Left lung (tissue), 10 donors: ENCODE measurements around the gene USF1. TPM values are rescaled to one million over a fixed set of nuclear protein-coding genes. Genes with fewer than 3 reads are reported as not detected.

Source experiments
- ATAC-seq: fragments of 200-7000 bp; cut with Tn5 transposase; one replicate; pipeline ENCODE4 v1.9.1; 2020; ENCODE audit warnings: moderate library complexity
- DNase-seq, 4 donors: peaks; one replicate each; pipeline ENCODE4 v3.0.0-alpha.2; 2013 to 2020
- H3K27ac ChIP-seq, 2 donors: fragments of 200-600 bp; sonication (generic) in 1 of 2; one replicate each; pipeline versions ENCODE4 v1.5.0 to v1.8.0; 2020 to 2021
- H3K27me3 ChIP-seq, 2 donors: fragments of 200-600 bp; sonication (generic) in 1 of 2; one replicate each; pipeline versions ENCODE4 v1.5.0 to v1.8.0; 2020 to 2021
- H3K36me3 ChIP-seq, 2 donors: fragments of 200-600 bp; sonication (generic) in 1 of 2; one replicate each; pipeline versions ENCODE4 v1.5.0 to v1.8.0; 2020 to 2021
- H3K4me1 ChIP-seq, 2 donors: fragments of 200-600 bp; one replicate each; pipeline ENCODE4 v1.8.0; 2021
- H3K4me3 ChIP-seq, 2 donors: fragments of 200-600 bp; sonication (generic) in 1 of 2; one replicate each; pipeline versions ENCODE4 v1.5.0 to v1.8.0; 2020 to 2021; ENCODE audit warnings: mild to moderate bottlenecking in 1 of 2
- H3K9me3 ChIP-seq, 2 donors: fragments of 200-600 bp; sonication (generic) in 1 of 2; one replicate each; pipeline versions ENCODE4 v1.5.0 to v1.8.0; 2020 to 2021
- CTCF ChIP-seq, 2 donors: fragments of 200-600 bp; sonication (generic) in 1 of 2; IDR thresholded peaks; one replicate each; pipeline versions ENCODE4 v1.5.0 to v1.8.0; 2021; ENCODE audit warnings: antibody characterized with exemption in 2 of 2
- intact Hi-C, 2 donors: fragments of 100-400 bp; cut with DNase I; formaldehyde crosslinking; loops; one replicate each; pipeline versions ENCODE4 v1.11.2 to v1.14.2; 2022
- polyA plus RNA-seq, 6 donors: library from polyadenylated mRNA; unstranded; fragments of 120-200 nt; gene quantifications; one replicate each; pipeline ENCODE4 v1.2.1, GENCODE V29; 2013; ENCODE audit not compliant: insufficient read length in 6 of 6
- total RNA-seq, 2 donors: library from RNA; stranded (reverse); fragmentation: NEBNext Ultra II Directional; extraction: Animal tissue kit (Norgen Biotek cat#: 25700); gene quantifications; one replicate each; pipeline ENCODE4 v1.2.1, GENCODE V29; 2021
- donor health status: DM: no; HTN: yes; CAD: no.
- donor health status: DM: no; HTN: no; CAD: no.

USF1 gene
- total and polyA plus RNA-seq, 8 donors, result 56.1 to 75.4 (median 66.5) TPM

GRCh38 chr1:161091796-161092507, 46.2 kb upstream of the USF1 start:
- TF ChIP-seq CTCF (IDR thresholded peaks at IDR 0.05), result no peak
- H3K9me3 ChIP-seq, result no peaks in the 10 kb centered on the region
- H3K4me1 ChIP-seq, result peaks cover 3 to 25% of the 10 kb centered on the region in 2 donors
- DNase-seq, result no peak
- H3K27me3 ChIP-seq, result no peaks in the 10 kb centered on the region
- intact Hi-C loops, result no loop called here
- H3K4me3 ChIP-seq, result no peak overlapping the region
- ATAC-seq, result no peak
- H3K36me3 ChIP-seq, result no peaks in the 10 kb centered on the region
- no peak overlapping the region for H3K27ac ChIP-seq

GRCh38 chr1:161091093-161091492, 45.3 kb upstream of the USF1 start:
- no peaks in the 10 kb centered on the region for H3K36me3 ChIP-seq
- DNase-seq (no peak), ATAC-seq (no peak)
- TF ChIP-seq CTCF (IDR thresholded peaks at IDR 0.05), result no peak
- no peaks in the 10 kb centered on the region for H3K9me3 ChIP-seq
- no peak overlapping the region for H3K27ac ChIP-seq
- intact Hi-C loops, result no loop called here
- H3K4me1 ChIP-seq, result peaks cover 0 to 17% of the 10 kb centered on the region in 2 donors
- no peaks in the 10 kb centered on the region for H3K27me3 ChIP-seq
- no peak overlapping the region for H3K4me3 ChIP-seq

- Histone ChIP-seq H3K27me3 (no peaks in the 10 kb centered on the region), H3K4me1 (peaks cover 0 to 14% of the 10 kb centered on the region in 2 donors), H3K4me3 (no peak overlapping the region), H3K36me3 (no peaks in the 10 kb centered on the region), H3K9me3 (no peaks in the 10 kb centered on the region), H3K27ac (no peak overlapping the region)
- TF ChIP-seq CTCF (IDR thresholded peaks at IDR 0.05), result no peak
- DNase-seq (no peak), ATAC-seq (no peak)
- intact Hi-C loops, result no loop called here
Observed at GRCh38 chr1:161090617-161091016, 44.8 kb upstream of the USF1 start.

- ATAC-seq (peak; percentile 1), DNase-seq (no peak)
- H3K27ac ChIP-seq, result peak overlapping the region in 1 of 2 donors; percentile 50
- H3K4me1 ChIP-seq, result peaks cover 0 to 14% of the 10 kb centered on the region in 2 donors
- H3K27me3 ChIP-seq, result no peaks in the 10 kb centered on the region
- intact Hi-C loops, result no loop called here
- H3K36me3 ChIP-seq, result no peaks in the 10 kb centered on the region
- no peaks in the 10 kb centered on the region for H3K9me3 ChIP-seq
- TF ChIP-seq CTCF (IDR thresholded peaks at IDR 0.05), result no peak
- H3K4me3 ChIP-seq, result no peak overlapping the region
Observed at GRCh38 chr1:161089938-161090337, 44.2 kb upstream of the USF1 start.

GRCh38 chr1:161089251-161089924, 43.6 kb upstream of the USF1 start, which contains the start of gene NECTIN4:
NECTIN4 (minus strand) TSS chr1:161089558; CDS start chr1:161089296, 262 bp downstream.
- no peak for TF ChIP-seq CTCF (IDR thresholded peaks at IDR 0.05)
- H3K27ac ChIP-seq, result peak within 1 kb of the TSS; percentile 44 to 50
- ATAC-seq (peak; percentile 89), DNase-seq (peak in 3 of 4 donors; percentile 74 to 85 (median 85))
- no peaks in the 10 kb centered on the region for H3K9me3 ChIP-seq
- no peaks in the 10 kb centered on the region for H3K36me3 ChIP-seq
- no peaks in the 10 kb centered on the region for H3K27me3 ChIP-seq
- H3K4me3 ChIP-seq, result peak within 1 kb of the TSS; percentile 9 to 40
- peaks cover 0 to 18% of the 10 kb centered on the region in 2 donors for H3K4me1 ChIP-seq
- intact Hi-C loops, result no loop called here
